ENCODE results near the gene BAZ2B. TPM values are rescaled to one million over a fixed set of nuclear protein-coding genes. Genes with fewer than 3 reads are reported as not detected.

The BAZ2B gene
- total RNA-seq, 4 donors from 2014 or later = 122 to 181 (median 143) TPM

DNA sequence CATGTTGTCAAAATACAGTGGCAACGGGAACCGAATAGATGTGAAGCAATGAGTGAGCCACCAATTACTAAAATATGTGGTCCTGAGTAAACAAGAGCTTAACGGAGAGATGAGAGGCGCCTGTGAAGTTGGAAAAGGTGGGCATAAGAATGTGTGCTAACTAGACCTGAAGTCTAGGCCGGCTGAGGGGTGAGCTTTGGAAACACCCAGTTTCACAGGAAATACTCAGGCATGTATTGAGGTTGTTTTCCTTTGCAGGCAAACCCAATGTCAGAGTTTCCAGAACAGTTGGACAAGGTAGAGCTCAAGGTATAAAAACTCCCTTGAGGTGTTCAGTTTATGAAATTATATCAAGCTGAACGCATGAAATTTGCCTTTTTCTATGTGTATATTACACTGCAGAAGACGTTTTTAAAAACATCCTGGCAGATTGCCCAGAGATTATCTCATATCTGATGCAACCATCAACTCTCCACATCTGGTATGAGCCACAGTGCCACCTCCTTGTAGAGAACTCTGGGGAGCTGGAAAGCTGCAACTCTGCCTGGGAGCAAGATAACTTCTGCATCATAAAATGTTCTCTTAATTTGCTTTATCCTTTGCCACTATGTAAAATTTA lies 325.9 kb downstream of the BAZ2B start:
- Histone ChIP-seq H3K27ac (no peak overlapping the region), H3K4me1 (peaks cover 2 to 6% of the 10 kb centered on the region in 2 donors), H3K36me3 (no peaks in the 10 kb centered on the region), H3K27me3 (no peaks in the 10 kb centered on the region), H3K9me3 (no peaks in the 10 kb centered on the region), H3K4me3 (replicated peaks in 1 of 3) (no peak overlapping the region)
- WGBS, 2 donors = 58 to 61% methylated on average over 7 of the region's 7 CpGs
- intact Hi-C loops (cut with DNase I) = no loop called here
- no peak for DNase-seq
- TF ChIP-seq POLR2A (IDR thresholded peaks at IDR 0.05) = no peak
- TF ChIP-seq, protein P1, sequence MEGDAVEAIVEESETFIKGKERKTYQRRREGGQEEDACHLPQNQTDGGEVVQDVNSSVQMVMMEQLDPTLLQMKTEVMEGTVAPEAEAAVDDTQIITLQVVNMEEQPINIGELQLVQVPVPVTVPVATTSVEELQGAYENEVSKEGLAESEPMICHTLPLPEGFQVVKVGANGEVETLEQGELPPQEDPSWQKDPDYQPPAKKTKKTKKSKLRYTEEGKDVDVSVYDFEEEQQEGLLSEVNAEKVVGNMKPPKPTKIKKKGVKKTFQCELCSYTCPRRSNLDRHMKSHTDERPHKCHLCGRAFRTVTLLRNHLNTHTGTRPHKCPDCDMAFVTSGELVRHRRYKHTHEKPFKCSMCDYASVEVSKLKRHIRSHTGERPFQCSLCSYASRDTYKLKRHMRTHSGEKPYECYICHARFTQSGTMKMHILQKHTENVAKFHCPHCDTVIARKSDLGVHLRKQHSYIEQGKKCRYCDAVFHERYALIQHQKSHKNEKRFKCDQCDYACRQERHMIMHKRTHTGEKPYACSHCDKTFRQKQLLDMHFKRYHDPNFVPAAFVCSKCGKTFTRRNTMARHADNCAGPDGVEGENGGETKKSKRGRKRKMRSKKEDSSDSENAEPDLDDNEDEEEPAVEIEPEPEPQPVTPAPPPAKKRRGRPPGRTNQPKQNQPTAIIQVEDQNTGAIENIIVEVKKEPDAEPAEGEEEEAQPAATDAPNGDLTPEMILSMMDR (IDR thresholded peaks at IDR 0.05) = no peak

DNA sequence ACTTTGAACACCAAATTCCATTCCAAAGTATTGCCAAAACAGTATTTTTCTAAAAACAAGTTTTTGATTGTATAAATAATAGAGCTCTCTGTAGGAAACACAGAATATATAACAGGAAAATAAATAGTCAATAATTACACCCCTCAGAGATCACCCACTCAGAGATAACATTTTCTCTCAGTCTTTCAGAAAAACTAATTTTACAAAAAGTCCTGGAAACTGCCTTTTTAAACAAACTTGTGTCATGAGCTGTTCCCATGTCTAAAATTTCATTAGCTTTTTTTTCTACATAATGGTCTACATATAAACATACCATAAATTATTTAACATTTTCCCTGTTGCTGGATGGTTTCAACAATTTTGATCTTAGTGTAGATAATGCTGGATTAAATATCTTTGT lies 328.6 kb downstream of the BAZ2B start:
- peaks cover 6 to 10% of the 10 kb centered on the region in 2 donors for H3K4me1 ChIP-seq
- H3K4me3 ChIP-seq (replicated peaks in 1 of 3) = no peak overlapping the region
- intact Hi-C loops (cut with DNase I) = no loop called here
- H3K9me3 ChIP-seq = no peaks in the 10 kb centered on the region
- TF ChIP-seq POLR2A (IDR thresholded peaks at IDR 0.05) = no peak
- TF ChIP-seq, protein P1 (IDR thresholded peaks at IDR 0.05) = no peak
- H3K36me3 ChIP-seq = no peaks in the 10 kb centered on the region
- H3K27ac ChIP-seq = peak overlapping the region; percentile 82 to 97 (median 95)
- no peaks in the 10 kb centered on the region for H3K27me3 ChIP-seq
- DNase-seq = no peak

DNA sequence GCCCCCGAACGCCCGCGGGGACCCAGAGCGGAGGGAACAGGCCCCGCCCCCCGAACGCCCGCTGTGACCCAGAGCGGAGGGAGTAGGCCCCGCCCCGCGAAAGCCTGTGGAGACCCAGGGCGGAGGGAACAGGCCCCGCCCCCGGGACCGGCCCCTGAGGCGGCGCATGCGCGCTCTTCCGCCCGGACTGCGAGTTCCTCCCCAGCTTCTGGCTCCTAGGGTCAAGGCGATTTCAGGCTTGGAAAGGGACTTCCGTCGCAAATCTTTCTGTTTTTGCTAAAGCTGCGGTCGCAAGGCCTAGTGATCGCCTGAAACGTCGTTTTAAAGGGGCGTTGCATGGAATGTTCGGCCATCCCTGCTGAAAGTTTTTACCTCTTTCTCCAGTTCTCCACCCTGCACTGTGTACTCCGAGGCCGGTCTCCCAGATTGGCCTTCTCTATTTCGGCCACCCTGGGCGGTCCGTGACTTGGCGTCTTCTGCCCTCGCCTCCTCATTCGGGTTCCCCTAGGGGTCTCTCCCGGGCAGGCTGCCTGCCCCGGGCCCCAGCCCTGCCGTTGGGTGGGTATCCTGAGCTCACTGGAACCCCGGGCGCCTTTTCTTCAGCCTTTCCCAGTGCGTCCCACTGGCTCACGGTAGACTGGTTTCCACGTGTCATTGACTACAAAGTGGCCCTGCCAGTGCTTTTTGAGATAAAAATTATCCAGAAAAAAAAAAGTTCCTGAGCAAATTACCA lies 329.5 kb downstream of the BAZ2B start:
- peak overlapping the region; percentile 97 to 99 (median 97) for H3K27ac ChIP-seq
- intact Hi-C loops (cut with DNase I) = no loop called here
- 1% methylated on average over 26 to 47 of the region's 50 CpGs for WGBS, 2 donors

DNA sequence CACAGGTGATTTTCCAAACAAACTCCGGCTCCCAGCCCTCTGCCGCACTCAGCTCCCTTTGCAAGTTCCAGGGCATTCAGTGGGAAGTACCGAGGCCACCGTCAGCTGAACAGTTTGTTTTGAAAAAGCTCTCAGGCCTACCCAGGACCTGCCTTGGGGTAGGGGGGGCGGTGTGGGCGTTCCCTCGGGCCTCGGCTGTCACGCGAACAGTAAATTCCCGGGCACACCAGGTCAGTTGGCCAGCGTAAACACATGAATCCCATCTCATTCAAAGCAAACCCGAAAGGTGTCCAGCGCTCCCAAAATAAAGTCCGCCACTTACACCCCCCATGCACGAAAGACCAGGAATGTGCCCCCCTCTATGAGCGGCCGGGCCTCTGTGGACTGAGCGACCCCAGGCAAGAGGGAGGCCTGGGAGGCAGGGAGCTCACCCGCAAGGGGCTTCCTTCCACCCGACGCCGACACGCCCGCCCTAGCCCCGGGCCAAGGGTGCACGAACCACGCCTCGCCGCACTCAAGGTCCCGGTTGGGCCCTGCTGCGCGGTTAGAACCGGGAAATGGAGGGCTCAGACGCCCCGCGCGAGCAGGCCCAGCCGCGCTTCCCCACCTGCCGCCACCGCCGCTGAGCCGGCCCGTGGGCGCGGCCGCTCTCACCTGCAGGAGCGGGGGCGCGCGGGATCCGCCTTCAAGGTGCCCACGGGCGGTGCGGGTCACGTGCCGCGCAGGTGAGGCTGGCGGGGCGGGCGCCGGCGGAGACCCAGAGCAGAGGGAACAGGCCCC lies 330.2 kb downstream of the BAZ2B start, which contains the start of gene WDSUB1:
WDSUB1 (minus strand) TSS at position 775 of the 780 bp plus-strand sequence. CDS start 3,634 bp downstream, outside the sequence.
- 1 to 15% methylated on average over 4 to 28 of the region's 64 CpGs for WGBS, 2 donors

More for the DNA sequence above, 329.5 kb downstream of the BAZ2B start:
- H3K9me3 ChIP-seq = no peaks in the 10 kb centered on the region
- H3K36me3 ChIP-seq = no peaks in the 10 kb centered on the region
- TF ChIP-seq, protein P1 (IDR thresholded peaks at IDR 0.05) = no peak
- peak in 1 of 2 donors; percentile 89 for TF ChIP-seq POLR2A (IDR thresholded peaks at IDR 0.05)
- H3K4me3 ChIP-seq (replicated peaks in 1 of 3) = peak overlapping the region; percentile 82 to 88 (median 87)
- peaks cover 6 to 10% of the 10 kb centered on the region in 2 donors for H3K4me1 ChIP-seq
- H3K27me3 ChIP-seq = no peaks in the 10 kb centered on the region
- peak; percentile 100 for DNase-seq

More for the DNA sequence above, 330.2 kb downstream of the BAZ2B start, which contains the start of gene WDSUB1:
- DNase-seq = peak; percentile 94 to 96
- H3K27ac ChIP-seq = peak within 1 kb of the TSS; percentile 97 to 99 (median 97)
- no peaks in the 10 kb centered on the region for H3K9me3 ChIP-seq
- peak in 1 of 2 donors; percentile 54 for TF ChIP-seq POLR2A (IDR thresholded peaks at IDR 0.05)
- TF ChIP-seq, protein P1 (IDR thresholded peaks at IDR 0.05) = peak in 1 of 6 experiments; percentile 13
- peaks cover 6 to 10% of the 10 kb centered on the region in 2 donors for H3K4me1 ChIP-seq
- H3K4me3 ChIP-seq (replicated peaks in 1 of 3) = peak within 1 kb of the TSS; percentile 82 to 88 (median 87)
- no peaks in the 10 kb centered on the region for H3K27me3 ChIP-seq
- H3K36me3 ChIP-seq = no peaks in the 10 kb centered on the region
- intact Hi-C loops (cut with DNase I) = no loop called here

Measured in thyroid gland (tissue), 4 donors.